ENCODE measurements around the gene UVRAG.

UVRAG gene

GRCh38 chr11:76023236-76024068 is 208.4 kb downstream of the UVRAG start:
- TF ChIP-seq, protein P1, sequence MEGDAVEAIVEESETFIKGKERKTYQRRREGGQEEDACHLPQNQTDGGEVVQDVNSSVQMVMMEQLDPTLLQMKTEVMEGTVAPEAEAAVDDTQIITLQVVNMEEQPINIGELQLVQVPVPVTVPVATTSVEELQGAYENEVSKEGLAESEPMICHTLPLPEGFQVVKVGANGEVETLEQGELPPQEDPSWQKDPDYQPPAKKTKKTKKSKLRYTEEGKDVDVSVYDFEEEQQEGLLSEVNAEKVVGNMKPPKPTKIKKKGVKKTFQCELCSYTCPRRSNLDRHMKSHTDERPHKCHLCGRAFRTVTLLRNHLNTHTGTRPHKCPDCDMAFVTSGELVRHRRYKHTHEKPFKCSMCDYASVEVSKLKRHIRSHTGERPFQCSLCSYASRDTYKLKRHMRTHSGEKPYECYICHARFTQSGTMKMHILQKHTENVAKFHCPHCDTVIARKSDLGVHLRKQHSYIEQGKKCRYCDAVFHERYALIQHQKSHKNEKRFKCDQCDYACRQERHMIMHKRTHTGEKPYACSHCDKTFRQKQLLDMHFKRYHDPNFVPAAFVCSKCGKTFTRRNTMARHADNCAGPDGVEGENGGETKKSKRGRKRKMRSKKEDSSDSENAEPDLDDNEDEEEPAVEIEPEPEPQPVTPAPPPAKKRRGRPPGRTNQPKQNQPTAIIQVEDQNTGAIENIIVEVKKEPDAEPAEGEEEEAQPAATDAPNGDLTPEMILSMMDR (IDR thresholded peaks at IDR 0.05; ENCODE audit: control insufficient read depth, insufficient read depth, low read depth, low read length, missing control alignments) = no peak
- H3K4me3 ChIP-seq (ENCODE audit: control insufficient read depth, low read depth, low read length) = no peak overlapping the region
- no peak for DNase-seq (ENCODE audit: low read depth)

DNA sequence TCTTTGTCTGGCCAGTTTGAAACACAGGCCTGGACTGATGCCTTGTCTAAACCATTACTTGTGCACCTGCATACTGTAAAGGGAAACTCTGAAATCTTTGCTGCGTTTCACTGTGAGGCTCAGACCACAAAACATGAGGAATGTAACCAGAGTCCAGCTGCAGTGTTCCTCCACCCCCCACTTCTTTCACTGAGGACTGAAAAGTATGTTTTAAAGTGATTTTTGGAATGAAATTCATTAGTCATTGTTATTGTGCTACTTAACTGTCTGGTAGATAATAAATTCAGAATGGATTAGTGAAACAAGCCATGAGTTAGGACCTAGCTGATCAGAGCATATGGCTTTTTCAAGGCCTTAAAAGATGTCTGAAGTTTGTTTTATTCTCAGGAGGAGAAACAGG is 210.1 kb downstream of the UVRAG start:
- TF ChIP-seq, protein P1 (IDR thresholded peaks at IDR 0.05; ENCODE audit: control insufficient read depth, insufficient read depth, low read depth, low read length, missing control alignments) = no peak
- DNase-seq (ENCODE audit: low read depth) = peak; percentile 75
- no peak overlapping the region for H3K4me3 ChIP-seq (ENCODE audit: control insufficient read depth, low read depth, low read length)

DNA sequence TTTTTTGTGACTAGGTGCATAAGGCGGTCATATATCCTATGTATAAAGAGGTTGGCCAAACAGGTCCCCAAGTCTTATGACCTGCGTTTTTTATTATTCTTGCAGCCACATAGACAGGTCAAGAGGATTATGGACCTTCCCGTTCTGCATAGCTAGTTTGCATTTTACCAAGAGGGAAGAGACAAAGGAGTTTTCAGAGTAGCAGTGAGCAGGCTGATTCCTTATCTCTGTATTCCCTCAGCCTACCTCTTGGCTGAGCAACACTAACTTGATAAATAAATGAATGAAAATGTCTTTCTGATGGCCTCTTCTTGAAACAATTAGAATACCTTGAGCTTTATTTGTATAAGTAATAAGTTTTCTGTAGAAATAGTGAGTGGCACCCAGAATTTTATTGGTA is 210.8 kb downstream of the UVRAG start:
- TF ChIP-seq, protein P1 (IDR thresholded peaks at IDR 0.05; ENCODE audit: control insufficient read depth, insufficient read depth, low read depth, low read length, missing control alignments) = no peak
- H3K4me3 ChIP-seq (ENCODE audit: control insufficient read depth, low read depth, low read length) = no peak overlapping the region
- DNase-seq (ENCODE audit: low read depth) = no peak

DNA sequence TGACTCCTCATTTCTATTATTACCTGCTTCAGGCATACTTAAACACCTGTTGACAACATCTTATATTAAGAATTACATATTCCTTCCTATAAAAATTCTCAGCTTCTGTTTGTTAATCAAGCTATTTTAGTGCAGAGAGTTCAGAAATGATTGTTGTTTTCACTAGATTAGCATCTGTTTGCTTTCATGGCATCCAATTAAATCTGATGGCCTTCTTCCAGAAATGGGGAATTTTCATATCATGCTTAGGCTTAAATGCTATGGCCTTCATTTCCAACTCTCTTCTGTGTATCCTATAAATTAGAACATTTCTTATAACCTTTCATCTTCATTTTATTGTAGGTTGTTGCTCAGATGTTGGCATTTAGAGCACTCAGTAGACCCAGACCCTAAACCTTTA is 211.3 kb downstream of the UVRAG start:
- TF ChIP-seq, protein P1 (IDR thresholded peaks at IDR 0.05; ENCODE audit: control insufficient read depth, insufficient read depth, low read depth, low read length, missing control alignments) = no peak
- H3K4me3 ChIP-seq (ENCODE audit: control insufficient read depth, low read depth, low read length) = no peak overlapping the region
- no peak for DNase-seq (ENCODE audit: low read depth)

GRCh38 chr11:76026862-76027261 is 211.9 kb downstream of the UVRAG start:
- no peak for DNase-seq (ENCODE audit: low read depth)
- TF ChIP-seq, protein P1 (IDR thresholded peaks at IDR 0.05; ENCODE audit: control insufficient read depth, insufficient read depth, low read depth, low read length, missing control alignments) = no peak
- H3K4me3 ChIP-seq (ENCODE audit: control insufficient read depth, low read depth, low read length) = no peak overlapping the region

GRCh38 chr11:76030286-76030685 is 215.3 kb downstream of the UVRAG start:
- no peak overlapping the region for H3K4me3 ChIP-seq (ENCODE audit: control insufficient read depth, low read depth, low read length)
- TF ChIP-seq, protein P1 (IDR thresholded peaks at IDR 0.05; ENCODE audit: control insufficient read depth, insufficient read depth, low read depth, low read length, missing control alignments) = no peak
- DNase-seq (ENCODE audit: low read depth) = no peak

Measured in AG09309 (cell line).